WI38 (cell line): ENCODE measurements around the gene SLC19A2.
"Not testable (repeated sequence)": the region's sequence is repeated elsewhere in the genome, so short reads cannot be mapped to it uniquely, and the experiment has no call there.

Experiments
- H3K4me3 ChIP-seq: 2 replicates; pipeline ENCODE4 v1.5.1; 2011; ENCODE audit warnings: low read depth, mild to moderate bottlenecking, control low read depth, low read length
- TF ChIP-seq, protein P1 (sequence below): IDR thresholded peaks from 2 replicates; pipeline ENCODE4 v1.5.1; 2012; ENCODE audit warnings: low read depth, mild to moderate bottlenecking, control low read depth, low read length

SLC19A2 gene

DNA sequence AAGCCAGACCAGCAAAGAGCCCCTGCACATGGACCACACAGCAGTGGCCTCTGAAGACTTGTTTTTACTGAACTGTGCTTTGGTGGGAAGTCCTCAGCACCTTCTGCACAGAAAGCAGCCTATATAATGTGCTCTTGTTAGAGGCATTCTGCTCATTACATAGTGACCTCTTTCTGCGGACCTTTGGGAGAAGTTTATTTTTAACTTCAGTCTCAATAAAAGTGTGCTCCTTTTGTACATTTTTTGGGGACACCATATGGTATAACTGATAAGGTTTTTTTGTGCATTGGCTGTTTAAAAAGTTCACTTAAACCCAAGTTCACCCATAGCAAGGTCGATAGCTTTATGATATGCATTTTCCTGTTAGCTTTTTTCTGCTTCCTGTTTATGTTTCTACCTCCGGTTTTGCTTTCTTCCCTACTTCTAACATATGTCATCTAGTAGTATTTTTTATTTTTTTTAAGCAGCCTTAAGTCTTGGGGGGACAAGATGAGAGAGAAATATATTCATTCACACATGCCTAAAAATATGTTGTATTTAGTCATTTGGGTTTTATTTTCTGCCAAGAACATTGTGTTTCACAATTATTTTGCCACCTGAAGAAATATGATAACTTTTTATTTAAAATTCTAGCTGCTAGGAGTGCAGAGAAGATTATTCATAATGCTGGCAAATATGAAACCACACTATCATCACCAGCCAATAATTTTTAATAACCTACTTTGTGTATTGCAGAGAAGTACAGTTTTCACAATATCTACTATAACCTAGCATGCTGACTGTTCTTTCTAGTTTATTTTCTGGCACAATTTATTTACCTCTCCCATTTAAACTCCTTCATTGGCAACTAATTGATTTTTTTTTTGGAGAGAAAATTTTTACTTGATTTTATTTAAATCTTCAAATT lies 22.9 kb upstream of the SLC19A2 start:
- TF ChIP-seq, protein P1, sequence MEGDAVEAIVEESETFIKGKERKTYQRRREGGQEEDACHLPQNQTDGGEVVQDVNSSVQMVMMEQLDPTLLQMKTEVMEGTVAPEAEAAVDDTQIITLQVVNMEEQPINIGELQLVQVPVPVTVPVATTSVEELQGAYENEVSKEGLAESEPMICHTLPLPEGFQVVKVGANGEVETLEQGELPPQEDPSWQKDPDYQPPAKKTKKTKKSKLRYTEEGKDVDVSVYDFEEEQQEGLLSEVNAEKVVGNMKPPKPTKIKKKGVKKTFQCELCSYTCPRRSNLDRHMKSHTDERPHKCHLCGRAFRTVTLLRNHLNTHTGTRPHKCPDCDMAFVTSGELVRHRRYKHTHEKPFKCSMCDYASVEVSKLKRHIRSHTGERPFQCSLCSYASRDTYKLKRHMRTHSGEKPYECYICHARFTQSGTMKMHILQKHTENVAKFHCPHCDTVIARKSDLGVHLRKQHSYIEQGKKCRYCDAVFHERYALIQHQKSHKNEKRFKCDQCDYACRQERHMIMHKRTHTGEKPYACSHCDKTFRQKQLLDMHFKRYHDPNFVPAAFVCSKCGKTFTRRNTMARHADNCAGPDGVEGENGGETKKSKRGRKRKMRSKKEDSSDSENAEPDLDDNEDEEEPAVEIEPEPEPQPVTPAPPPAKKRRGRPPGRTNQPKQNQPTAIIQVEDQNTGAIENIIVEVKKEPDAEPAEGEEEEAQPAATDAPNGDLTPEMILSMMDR, result no peak
- no peak overlapping the region for H3K4me3 ChIP-seq

DNA sequence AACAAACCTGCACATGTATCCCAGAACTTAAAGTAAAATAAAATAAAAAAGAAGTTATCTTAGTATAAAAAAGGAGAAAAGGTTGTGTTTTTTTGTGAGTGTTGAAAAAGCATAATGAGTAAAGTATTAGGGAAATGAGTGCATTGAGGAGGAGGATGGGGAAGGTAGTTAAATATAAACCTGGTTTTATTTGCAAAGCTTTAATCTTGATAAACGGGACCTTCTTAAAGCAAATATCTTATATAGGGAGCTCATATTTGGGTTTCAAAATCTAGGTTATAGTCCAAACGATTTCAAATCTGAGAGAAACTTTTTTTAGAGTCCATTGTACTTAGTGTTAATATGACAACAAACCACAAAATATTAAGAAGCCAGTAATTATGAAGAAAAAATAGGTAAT lies 21.7 kb upstream of the SLC19A2 start:
- H3K4me3 ChIP-seq, result no peak overlapping the region
- TF ChIP-seq, protein P1, result no peak

GRCh38 chr1:169503601-169504000 lies 17.9 kb upstream of the SLC19A2 start:
- not testable (repeated sequence) for H3K4me3 ChIP-seq

DNA sequence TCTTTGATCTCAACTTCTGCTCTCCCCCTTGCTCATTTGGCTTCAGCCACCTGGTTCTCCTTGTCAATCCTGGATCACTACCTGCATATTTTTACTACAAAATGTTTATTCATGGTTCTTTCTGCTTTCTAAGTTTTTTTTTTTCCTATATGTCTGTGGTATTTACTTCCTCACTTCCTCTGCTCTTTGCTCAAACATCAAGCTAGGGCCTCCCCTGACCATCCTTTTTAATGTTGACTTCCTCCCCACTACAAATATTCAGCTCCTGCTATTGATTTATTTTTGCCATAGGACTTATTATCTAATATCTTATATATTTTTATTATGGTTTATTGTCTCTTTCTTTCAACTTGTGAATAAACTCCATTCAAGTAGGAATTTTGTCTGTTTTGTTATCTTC lies 14.1 kb upstream of the SLC19A2 start:
- TF ChIP-seq, protein P1, result no peak
- no peak overlapping the region for H3K4me3 ChIP-seq

DNA sequence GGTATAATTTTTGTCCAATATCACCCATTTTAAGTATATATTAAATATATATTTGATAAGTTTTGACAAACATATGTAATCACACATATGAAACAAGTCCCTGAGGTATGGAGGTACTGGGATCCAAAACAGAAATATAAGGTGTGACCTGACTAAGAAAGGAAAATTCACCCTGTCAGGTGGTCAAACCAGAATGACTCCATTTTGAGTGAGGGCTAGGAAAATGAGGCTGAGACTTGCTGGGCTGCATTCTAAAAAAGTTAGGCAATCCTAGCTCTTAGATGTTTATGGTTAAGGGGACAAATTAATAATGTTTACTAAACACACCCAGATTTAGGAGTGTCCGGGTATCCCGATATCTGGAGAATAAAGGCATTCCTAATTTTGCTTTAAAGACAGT lies 11.6 kb upstream of the SLC19A2 start:
- H3K4me3 ChIP-seq, result no peak overlapping the region
- TF ChIP-seq, protein P1, result no peak

DNA sequence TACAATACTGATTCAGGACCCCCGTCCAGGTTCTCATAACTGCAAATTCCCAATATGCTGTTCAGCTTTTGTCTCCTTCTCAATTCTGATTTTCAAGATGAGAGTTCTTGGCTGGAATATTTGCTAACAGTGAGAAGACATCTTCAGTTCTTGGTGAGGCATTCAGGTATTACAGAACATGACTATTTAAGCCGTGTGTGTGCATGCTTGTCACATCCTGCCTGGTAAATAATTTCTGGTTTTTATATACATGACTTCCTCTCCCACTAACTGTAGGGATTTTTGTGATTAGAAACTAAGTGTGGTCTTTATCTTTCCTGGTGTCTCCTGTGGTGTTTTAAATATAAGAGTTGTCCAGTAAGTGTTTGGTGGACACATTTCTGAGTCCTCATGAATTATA lies 10.2 kb upstream of the SLC19A2 start:
- no peak overlapping the region for H3K4me3 ChIP-seq
- TF ChIP-seq, protein P1, result no peak

GRCh38 chr1:169495046-169495775 lies 9.5 kb upstream of the SLC19A2 start:
- no peak overlapping the region for H3K4me3 ChIP-seq
- TF ChIP-seq, protein P1, result no peak
